GM21367 (cell line): Measurements from ENCODE around the gene SLC27A3.
A peak's percentile ranks its signal among the peaks of the same experiment; 100 is the strongest.
"Not testable (repeated sequence)": the region's sequence is repeated elsewhere in the genome, so short reads cannot be mapped to it uniquely, and the experiment has no call there.

Experiments
- ATAC-seq: cut with Tn5 transposase; IDR thresholded peaks from one replicate; pipeline ENCODE4 v1.9.1; 2021; ENCODE audit not compliant: unreplicated experiment

SLC27A3 gene

GRCh38 chr1:153779781-153780541 lies 4.8 kb downstream of the SLC27A3 start:
- no peak for ATAC-seq

GRCh38 chr1:153780551-153780950 lies 5.3 kb downstream of the SLC27A3 start:
- no peak for ATAC-seq

- ATAC-seq: not testable (repeated sequence)
Measured at GRCh38 chr1:153782648-153783047, 7.4 kb downstream of the SLC27A3 start.

- ATAC-seq: peak; percentile 72
Measured at GRCh38 chr1:153783233-153784190, 8.3 kb downstream of the SLC27A3 start.

- no peak for ATAC-seq
Measured at GRCh38 chr1:153786038-153786790, 11.0 kb downstream of the SLC27A3 start.

GRCh38 chr1:153789478-153790034 lies 14.3 kb downstream of the SLC27A3 start:
- no peak for ATAC-seq

GRCh38 chr1:153790313-153790965 lies 15.2 kb downstream of the SLC27A3 start:
- ATAC-seq: no peak

GRCh38 chr1:153790966-153791647 lies 15.9 kb downstream of the SLC27A3 start:
- peak; percentile 64 for ATAC-seq

- ATAC-seq: no peak
Measured at GRCh38 chr1:153791648-153792253, 16.5 kb downstream of the SLC27A3 start.

GRCh38 chr1:153792631-153793041 lies 17.4 kb downstream of the SLC27A3 start:
- ATAC-seq: no peak

GRCh38 chr1:153793261-153793972 lies 18.2 kb downstream of the SLC27A3 start:
- ATAC-seq: no peak

- no peak for ATAC-seq
Measured at GRCh38 chr1:153793973-153794615, 18.9 kb downstream of the SLC27A3 start.

- no peak for ATAC-seq
Measured at GRCh38 chr1:153794624-153795329, 19.6 kb downstream of the SLC27A3 start.

GRCh38 chr1:153795330-153795837 lies 20.2 kb downstream of the SLC27A3 start:
- ATAC-seq: no peak

- ATAC-seq: no peak
Measured at GRCh38 chr1:153795934-153796785, 21.0 kb downstream of the SLC27A3 start.
